Type B pancreatic cell (in vitro differentiated cells): ENCODE data around the gene MEGF6. TPM values are rescaled to one million over a fixed set of nuclear protein-coding genes. Genes with fewer than 3 reads are reported as not detected.

ENCODE experiments used
- DNase-seq: peaks from one replicate; pipeline ENCODE4 v3.0.0; 2021; ENCODE audit warnings: mixed read lengths; ENCODE audit not compliant: unreplicated experiment; ENCODE audit errors: extremely low spot score
- H3K27ac Mint-ChIP-seq: 2 replicates; pipeline ENCODE4 v1.8.0; 2021; ENCODE audit warnings: mild to moderate bottlenecking, mixed read lengths
- H3K27me3 Mint-ChIP-seq: 2 replicates; pipeline ENCODE4 v1.8.0; 2021; ENCODE audit warnings: mixed read lengths
- H3K36me3 Mint-ChIP-seq: 2 replicates; pipeline ENCODE4 v1.8.0; 2021; ENCODE audit warnings: mixed read lengths
- H3K4me1 Mint-ChIP-seq: one replicate; pipeline ENCODE4 v1.8.0; 2021; ENCODE audit warnings: mixed read lengths; ENCODE audit not compliant: unreplicated experiment
- H3K4me3 Mint-ChIP-seq: 2 replicates; pipeline ENCODE4 v1.8.0; 2021; ENCODE audit warnings: mild to moderate bottlenecking, mixed read lengths
- H3K9me3 Mint-ChIP-seq: 2 replicates; pipeline ENCODE4 v1.8.0; 2021; ENCODE audit warnings: mixed read lengths
- CTCF ChIP-seq: fragments of 200-600 bp; sonication (generic); conservative IDR thresholded peaks from 2 replicates; pipeline ENCODE4 v1.5.0; 2021; ENCODE audit warnings: antibody characterized with exemption, mild to moderate bottlenecking
- total RNA-seq: library from RNA; stranded (reverse); gene quantifications from 2 replicates; pipeline ENCODE4 v1.2.1, GENCODE V29; 2021; ENCODE audit warnings: low replicate concordance

Gene MEGF6
- total RNA-seq, 1 donor from 2014 or later = 61.7 TPM

GRCh38 chr1:3657578-3658230 is 46.4 kb upstream of the MEGF6 start:
- Mint-ChIP-seq H3K4me1 (peaks cover 5% of the 10 kb centered on the region), H3K4me3 (no peak overlapping the region), H3K27ac (no peak overlapping the region), H3K36me3 (no peaks in the 10 kb centered on the region), H3K9me3 (no peaks in the 10 kb centered on the region), H3K27me3 (peaks cover 72% of the 10 kb centered on the region)
- no peak for DNase-seq
- TF ChIP-seq CTCF = no peak

- peaks cover 5% of the 10 kb centered on the region for H3K4me1 Mint-ChIP-seq
- no peak for TF ChIP-seq CTCF
- H3K4me3 Mint-ChIP-seq = no peak overlapping the region
- DNase-seq = no peak
- H3K9me3 Mint-ChIP-seq = no peaks in the 10 kb centered on the region
- no peak overlapping the region for H3K27ac Mint-ChIP-seq
- H3K36me3 Mint-ChIP-seq = no peaks in the 10 kb centered on the region
- peaks cover 70% of the 10 kb centered on the region for H3K27me3 Mint-ChIP-seq
These were observed 45.8 kb upstream of the MEGF6 start for GRCh38 chr1:3657096-3657475.

GRCh38 chr1:3656450-3657095 is 45.3 kb upstream of the MEGF6 start:
- Mint-ChIP-seq H3K4me3 (no peak overlapping the region), H3K36me3 (no peaks in the 10 kb centered on the region), H3K27ac (no peak overlapping the region), H3K27me3 (peaks cover 70% of the 10 kb centered on the region), H3K9me3 (no peaks in the 10 kb centered on the region), H3K4me1 (peaks cover 5% of the 10 kb centered on the region)
- DNase-seq = no peak
- TF ChIP-seq CTCF = no peak

- H3K4me1 Mint-ChIP-seq = peaks cover 5% of the 10 kb centered on the region
- DNase-seq = no peak
- H3K27me3 Mint-ChIP-seq = peaks cover 77% of the 10 kb centered on the region
- H3K27ac Mint-ChIP-seq = no peak overlapping the region
- H3K9me3 Mint-ChIP-seq = no peaks in the 10 kb centered on the region
- no peak for TF ChIP-seq CTCF
- H3K4me3 Mint-ChIP-seq = no peak overlapping the region
- no peaks in the 10 kb centered on the region for H3K36me3 Mint-ChIP-seq
These were observed 43.4 kb upstream of the MEGF6 start for GRCh38 chr1:3654549-3655281.

GRCh38 chr1:3653286-3653618 is 41.9 kb upstream of the MEGF6 start:
- peak overlapping the region; percentile 57 for H3K4me3 Mint-ChIP-seq
- no peak overlapping the region for H3K27ac Mint-ChIP-seq
- H3K27me3 Mint-ChIP-seq = peaks cover 68% of the 10 kb centered on the region
- peaks cover 8% of the 10 kb centered on the region for H3K4me1 Mint-ChIP-seq
- TF ChIP-seq CTCF = no peak
- DNase-seq = no peak
- H3K36me3 Mint-ChIP-seq = no peaks in the 10 kb centered on the region
- no peaks in the 10 kb centered on the region for H3K9me3 Mint-ChIP-seq
